COLO668 (cell line): ENCODE data around the gene EXOG.

Experiments used
- DNase-seq: peaks from one replicate; lab custom pipeline; 2025; ENCODE audit not compliant: unreplicated experiment; lab: John Stamatoyannopoulos, UW

The EXOG gene, protein sequence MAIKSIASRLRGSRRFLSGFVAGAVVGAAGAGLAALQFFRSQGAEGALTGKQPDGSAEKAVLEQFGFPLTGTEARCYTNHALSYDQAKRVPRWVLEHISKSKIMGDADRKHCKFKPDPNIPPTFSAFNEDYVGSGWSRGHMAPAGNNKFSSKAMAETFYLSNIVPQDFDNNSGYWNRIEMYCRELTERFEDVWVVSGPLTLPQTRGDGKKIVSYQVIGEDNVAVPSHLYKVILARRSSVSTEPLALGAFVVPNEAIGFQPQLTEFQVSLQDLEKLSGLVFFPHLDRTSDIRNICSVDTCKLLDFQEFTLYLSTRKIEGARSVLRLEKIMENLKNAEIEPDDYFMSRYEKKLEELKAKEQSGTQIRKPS

DNA sequence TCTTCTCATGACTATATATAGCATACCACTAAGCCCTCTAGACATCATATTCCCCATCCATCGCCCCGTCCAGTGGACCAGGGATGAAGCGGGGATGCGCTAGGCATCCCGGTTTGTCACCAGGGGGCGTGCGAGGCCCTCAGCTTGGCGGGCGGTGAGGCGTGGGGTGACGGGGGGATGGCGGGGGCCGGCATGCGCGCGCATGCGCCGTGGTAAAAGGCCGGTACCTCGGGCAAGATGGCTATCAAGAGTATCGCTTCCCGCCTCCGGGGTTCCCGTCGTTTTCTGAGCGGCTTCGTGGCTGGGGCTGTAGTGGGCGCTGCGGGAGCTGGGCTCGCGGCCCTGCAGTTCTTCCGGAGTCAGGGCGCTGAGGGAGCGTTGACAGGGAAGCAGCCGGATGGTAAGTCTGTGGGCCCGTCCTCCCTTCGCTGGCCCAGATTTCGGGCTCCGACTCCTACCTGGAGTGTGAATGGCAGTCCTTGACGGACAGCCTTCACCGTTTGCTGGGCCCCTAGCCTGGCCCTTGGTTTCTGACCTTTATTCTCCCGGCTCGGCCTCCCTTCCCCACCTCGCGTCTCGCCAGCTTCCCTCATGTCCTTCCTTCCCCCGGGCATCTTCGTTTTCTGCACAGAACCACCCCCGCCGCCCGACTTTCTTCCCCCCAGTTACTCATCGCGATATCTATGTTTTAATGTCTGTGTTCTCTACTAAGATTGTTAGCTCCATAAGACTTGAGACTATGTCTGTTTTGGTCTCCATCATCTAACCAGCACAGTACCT is at the start of gene EXOG:
Gene EXOG, plus strand, starts transcription at position 210 of the 780 bp plus-strand sequence. Its CDS starts 28 bp downstream, at position 238.
- peak; percentile 91 for DNase-seq

DNA sequence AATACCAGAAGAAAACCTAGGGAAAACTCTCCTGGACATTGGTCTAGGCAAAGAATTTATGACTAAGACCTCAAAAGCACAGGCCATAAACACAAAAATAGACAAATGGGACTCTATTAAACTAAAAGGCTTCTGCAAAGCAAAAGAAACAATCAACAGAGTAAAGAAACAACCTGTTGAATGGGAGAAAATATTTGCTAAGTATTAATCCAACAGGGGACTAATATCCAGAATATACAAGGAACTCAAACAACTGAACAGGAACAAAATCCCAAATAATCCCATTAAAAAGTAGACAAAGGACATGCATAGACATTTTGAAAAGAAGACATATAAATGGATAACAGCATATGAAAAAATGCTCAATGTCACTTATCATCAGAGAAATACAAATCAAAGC is 49.3 kb upstream of the EXOG start:
- DNase-seq: no peak

DNA sequence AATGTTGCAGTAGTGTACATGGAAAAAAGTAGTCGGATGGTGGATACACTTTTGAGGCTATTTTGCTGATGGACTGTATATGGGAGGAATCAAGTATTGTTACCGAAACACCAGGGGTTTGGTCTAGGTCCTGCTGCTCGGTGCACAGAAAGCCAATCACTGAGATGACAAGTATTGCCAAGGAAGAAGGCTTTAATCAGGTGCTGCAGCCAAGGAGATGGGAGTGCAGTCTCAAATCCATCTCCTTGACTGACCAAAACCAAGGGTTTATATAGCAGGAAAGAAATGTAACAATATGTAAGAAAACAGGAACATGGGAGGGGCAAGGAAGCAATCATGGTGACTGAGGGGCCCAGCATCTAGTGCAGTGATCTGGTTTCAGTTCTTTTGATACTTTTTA is 45.3 kb upstream of the EXOG start:
- DNase-seq: no peak

DNA sequence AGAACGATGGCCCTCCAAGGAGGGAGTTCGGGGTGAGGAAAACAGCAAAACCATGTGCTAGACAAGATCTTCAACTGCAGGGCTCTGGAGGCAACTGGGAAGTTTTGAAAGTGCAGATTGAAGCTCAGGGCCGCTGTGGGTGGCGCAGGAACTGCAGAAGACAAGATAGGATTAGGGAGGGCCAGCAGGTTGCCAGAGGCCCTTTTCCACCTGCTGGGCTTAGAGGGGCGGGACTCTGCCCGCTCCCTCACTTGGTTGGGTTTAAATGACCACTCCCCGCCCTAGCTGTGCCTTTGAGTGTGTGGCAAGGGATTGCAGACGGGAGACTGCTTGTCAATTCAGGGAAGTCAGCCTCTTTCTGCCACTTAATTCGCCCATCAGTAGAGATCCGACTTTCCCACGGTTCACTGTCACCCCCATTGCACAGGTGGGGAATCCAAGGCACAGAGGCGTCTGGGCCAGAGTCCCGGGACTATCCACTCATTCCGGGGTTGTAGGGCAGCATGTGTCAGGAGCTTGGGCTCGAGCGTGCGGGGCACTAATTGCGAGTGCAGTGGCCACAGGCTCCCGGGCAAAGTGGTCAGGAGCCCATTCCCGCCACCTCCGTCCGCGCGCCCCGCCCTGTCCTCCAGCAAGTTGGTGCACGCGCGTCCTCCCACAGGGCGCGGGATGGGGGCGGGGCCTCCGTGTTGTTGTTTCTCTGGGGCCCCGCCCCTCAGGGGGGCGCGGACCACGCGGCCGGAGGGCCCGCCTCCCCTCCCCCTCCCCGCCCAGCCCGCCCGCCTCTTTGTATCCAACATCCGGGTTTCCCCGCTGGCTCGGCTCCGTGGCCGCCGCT is 42.8 kb upstream of the EXOG start, which contains the start of gene ACVR2B:
Gene ACVR2B, plus strand, starts transcription at position 816 of the 838 bp plus-strand sequence. CDS start 433 bp downstream, outside the sequence.
- peak; percentile 89 for DNase-seq

DNA sequence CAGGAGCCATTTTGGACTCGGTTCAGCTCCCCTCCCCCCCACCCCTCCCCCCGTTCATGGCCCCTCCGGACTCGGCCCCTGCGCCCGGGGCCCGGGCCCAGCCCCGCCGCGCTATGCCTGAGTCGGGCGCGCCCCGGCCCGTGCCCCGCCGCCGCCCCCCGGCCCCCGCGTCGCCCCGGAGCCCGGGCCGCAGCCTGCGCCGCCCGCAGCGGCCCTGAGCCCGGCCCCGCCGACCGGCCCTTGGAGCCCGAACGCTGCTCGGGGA is 42.3 kb upstream of the EXOG start:
- DNase-seq: no peak

DNA sequence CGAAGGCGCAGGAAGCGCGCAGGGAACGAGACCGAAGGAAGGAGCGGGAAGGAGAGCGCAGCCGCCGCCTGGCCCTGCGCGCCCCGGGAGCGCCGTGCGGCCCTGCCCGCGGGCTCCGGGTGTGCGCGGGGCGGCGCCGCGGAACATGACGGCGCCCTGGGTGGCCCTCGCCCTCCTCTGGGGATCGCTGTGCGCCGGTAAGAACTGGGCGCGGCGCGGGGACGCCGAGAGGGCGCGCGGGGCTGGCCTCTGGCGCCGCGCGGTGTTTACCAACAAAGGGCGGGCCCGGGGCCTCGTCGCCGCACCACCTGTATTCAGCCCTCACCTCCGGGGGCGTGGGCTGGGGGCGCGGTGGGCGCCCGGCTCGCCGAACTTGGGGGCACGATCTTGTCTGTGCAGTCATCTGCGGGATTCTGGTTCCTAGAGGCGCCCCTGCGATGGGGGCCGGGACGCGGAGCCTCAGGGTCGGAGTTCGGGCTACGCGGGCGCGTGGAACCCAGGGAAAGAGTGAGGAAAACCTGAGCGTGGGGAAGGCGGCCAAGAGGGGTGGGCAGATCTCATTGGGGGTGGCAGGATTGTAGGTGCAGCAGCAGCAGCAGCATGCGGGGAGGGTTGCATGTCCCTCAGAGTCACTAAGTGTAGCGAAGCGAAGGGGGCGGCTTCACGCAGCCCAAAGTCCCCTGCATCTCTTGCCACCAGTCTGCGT is 41.8 kb upstream of the EXOG start:
- DNase-seq: peak; percentile 49

DNA sequence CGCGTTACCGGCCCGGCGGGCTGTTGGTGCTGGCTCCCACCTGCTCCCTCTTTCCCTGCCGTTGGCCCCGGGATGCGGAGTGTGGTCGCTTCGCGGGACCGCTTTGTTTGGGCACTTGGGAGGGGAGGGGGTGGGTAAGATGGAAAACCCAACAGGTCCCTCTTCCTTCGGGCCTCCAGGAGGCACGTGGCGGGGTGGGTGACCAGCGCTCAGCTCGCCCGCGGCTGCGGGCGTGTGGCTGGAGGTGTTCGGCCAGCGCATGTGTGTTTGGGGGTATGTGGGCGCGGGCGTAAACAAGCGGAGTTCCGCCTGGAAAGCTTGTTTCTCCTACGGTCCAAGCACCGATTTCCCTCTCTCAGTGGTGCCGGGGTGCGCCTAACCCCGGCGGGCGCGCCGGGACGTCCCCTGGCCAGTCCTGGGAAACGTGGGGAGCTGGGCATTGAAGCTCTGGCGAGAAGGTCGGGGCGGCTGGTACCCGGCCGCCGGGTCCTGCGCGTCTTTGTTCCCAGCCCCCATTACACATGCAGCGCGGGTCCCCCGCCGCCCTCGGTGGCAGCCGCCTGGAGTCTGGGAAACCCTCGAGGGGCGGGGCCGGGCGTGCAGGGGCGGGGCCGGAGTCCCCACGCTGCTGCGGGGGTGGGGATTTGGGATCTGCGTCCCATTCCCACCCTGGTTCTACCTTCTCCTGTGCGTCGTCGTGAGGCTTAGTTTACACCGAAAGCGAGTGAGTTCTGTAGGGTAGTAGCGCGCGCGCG is 41.1 kb upstream of the EXOG start:
- peak; percentile 78 for DNase-seq

DNA sequence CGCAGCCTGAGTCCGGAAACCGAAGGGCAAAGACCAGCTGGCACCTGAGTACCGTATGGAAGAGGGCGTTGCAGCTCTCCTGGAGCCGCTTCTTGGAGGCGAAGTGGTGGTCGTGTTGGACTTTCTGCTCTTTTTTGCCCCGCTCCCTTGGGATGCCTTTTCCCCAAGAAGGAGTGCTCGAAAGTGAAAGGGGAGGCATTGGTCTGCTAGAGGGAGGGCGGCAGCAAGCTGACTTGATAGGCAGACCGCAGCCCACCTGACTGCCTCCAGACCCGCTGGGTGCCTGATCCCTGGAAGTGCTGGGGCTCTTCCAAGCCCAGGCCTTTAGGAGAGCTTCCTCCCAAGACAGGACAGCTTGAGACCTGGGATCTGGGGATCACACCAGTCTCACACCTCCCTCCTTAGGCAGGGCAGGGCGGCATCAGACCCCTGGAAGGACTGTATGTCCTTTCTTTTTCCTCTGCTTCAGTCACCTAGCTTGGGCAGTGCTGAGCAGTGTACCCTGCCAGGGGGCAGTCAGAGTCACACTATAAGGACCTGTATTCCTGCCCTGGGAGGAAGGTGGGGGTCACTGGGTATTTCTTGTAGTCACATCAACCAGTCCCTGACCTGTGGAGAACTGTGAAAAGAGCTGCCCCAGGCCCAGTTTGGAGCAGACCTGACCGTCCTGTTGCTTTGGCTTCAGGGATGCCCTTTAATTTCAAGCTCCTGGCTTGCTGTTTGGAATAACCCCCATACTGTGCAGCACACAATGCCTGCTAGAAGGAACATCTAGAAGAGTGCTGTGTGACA is 40.3 kb upstream of the EXOG start:
- no peak for DNase-seq

DNA sequence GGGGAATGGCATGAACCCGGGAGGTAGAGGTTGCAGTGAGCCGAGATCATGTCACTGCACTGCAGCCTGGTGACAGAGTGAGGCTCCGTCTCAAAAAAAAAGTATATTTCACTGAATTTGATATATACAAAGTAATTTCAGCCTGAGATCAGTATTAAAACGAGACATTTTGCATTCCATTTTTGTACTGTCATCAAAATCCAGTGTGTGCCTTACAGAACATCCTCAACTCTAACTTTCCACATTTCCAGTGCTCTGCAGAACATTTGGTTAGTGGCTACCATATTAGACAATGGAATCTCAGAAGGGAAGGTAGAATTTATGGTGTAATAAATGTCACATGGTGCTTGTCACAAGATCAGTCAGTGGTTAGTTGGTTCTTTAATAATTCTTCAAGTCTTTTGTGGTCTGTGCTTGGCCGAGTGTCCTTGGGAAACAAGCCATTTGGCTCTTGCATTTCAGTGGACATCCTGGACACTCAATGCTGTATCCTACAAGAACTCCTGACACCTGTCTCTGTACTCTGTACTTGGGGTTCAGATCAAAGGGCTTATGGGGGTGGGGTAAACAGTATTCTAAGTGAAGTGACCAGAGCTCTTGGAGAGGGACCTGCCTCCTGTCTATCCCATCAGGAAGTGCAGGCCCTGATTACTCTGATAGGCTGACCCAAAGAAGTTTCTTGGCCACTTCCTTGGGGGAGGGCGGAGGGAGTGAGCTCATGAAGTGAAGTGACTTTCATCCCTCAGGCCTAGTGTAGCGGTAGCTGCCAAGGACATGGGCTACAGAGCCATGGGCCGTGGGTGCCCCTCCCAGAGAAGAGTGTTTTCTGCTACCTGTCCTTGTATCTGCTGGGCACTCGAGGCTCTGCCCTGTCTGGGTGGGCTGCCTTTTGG is 38.8 kb upstream of the EXOG start:
- DNase-seq: no peak

DNA sequence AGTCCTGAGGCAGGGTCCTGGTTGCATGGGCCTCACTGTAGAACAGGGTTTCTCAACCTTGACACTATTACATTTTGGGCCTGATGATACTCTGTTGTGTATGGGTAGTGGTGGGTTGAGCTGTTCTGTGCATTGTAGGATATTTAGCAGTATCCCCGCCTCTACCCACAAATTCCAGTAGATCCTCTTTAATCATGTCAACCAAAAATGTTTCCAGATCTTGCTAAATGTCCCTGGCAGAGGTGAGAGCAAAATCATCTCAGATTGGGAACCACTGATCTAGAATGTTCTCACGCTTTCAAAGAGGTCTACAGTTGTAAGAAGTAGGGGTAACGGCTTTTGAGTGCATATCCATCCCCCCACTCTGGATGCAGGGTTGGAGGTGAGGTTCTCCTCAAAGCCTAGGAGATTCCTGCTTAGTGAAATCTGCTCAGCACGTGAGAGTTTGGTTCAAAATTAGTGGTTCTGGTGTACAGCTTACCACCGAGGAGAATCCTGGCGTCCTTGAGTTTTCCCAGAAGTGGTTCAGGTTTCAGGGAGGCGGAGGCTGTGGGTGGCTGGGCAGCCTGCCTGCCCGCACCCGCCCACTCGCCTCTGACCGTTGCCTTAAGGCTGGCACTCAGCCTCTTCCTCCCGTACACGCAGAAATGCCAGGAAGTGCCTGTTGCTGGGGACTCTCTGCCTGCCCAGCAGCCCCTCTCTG is 37.2 kb upstream of the EXOG start:
- no peak for DNase-seq

DNA sequence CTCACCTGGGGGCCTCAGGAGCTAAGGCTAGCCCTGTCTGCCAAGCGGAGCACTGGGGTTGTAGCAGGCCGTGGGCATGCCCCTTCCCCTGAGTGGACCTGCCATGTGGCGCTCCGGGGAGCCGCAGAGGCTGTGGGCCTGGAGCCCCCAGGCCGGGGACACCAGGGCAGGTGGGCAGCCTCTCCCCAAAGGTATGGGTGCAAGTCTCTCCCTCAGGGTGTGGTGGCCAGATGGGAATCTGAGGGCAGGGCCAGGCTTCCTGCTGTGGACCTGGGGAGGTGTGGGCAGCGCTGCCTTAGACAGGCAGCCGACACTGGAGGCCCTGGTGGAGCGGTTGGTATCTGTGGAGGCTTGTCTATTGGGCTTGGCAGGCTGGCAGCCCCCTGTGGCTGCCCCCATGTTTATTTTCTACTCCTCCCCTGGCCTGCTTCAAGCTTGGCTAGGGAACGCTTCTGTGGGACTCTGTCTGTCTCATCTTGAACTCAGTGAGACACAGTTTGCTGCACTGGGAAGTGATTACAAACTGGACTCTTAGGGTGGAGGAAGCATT is 36.6 kb upstream of the EXOG start:
- no peak for DNase-seq

DNA sequence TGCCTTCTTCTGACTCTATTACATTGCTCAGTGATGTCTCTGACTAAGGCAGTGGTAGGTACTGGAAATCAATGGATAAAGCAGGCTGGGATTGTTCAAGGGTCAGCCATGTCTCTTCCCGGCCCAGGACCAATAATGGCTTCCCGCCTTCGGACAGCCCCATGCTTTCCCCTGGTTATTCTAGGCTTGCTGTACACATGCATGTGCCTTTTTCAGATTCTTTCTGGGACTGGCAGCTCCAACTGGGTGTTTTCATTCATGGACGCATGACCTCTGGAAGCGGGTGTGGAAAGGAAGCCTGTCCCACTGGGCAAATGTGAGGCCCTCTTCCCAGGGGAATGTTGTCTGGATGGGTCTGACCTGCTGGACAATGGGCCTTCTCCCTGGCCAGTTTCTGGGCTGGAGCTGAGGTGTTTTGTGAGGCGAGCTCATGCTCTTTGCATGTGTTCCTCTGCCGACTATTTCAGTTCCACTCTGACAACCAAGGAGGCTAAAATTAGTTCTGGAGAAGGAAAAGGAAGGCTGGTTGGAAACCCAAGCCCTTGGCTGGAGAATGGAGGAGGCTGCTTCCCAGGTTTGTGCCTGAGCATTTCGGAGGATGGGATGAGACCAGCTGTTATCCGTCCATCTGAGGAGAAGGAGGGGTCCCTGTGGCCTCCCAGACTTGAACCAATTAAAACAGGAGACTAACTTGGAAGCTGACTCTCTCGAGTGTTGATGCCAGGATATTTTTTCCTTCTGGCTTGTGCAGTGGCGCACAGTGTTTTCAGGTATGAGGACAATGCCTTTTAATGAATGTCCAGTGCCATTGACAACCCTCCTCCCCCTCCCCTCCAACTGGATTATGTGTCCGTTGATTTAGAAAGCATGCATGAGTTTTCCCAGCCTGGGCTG is 35.5 kb upstream of the EXOG start:
- DNase-seq: no peak

DNA sequence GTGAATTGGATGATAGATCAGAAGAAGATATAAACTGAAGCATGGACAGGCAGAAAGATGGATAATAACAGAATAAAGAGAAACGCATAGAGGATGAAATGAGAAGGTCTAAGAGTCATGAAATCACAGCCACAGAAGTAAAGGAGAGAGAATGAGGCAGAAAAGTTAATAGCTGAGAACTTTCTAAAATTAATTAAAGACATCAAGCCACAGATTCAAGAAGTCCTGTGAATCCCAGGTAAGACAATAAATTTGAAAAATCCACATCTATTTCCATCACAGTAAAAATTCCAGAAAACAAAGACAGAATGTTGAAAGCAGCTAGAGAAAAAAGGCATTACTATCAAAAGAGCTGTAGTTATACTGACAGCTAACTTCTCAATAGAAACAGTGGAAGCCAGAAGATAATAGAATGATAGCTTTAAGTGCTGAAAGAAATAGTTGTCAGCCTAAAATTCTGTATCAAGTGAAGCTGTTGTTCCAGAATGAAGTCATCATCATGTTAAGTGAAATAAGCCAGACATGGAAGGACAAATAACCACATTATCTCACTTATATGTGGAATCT is 30.5 kb upstream of the EXOG start:
- DNase-seq: no peak

DNA sequence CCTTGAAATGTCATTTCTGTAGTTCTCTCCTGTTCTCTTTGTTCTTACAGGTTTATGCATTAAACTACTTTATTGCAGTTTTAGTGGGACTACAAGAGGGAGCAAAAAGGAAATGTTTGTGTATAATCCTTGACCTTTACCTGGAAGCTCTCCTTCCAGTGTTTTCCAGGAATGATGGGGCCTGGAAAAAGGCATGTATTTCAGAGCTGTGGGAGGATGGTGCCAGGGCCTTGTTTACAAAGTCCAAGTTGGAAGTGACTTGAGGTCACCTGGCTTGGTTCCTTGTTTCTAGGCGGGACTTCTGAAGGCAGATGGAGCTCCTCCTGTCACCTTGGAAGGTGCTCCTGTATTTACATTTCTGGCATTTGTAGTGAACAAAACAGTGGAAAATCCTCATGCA is 27.4 kb upstream of the EXOG start:
- no peak for DNase-seq

DNA sequence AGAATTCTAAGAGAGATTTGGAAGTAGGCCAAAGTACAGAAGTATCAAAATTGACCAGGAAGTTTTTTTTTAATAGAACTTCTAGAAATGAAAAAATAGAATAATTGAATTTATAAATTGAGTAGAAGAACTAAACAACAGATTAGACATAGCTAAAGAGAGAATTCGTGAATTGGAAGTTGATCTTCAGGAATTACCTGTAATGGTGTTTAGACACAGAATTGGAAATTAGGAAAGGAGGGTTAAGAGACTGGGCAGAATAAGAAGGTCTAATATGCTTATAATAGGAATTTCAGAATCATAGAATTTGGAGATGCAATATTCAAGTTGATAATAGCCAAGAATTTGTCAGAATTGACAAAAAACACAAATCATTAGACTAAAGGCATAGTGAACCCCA is 26.3 kb upstream of the EXOG start:
- no peak for DNase-seq

DNA sequence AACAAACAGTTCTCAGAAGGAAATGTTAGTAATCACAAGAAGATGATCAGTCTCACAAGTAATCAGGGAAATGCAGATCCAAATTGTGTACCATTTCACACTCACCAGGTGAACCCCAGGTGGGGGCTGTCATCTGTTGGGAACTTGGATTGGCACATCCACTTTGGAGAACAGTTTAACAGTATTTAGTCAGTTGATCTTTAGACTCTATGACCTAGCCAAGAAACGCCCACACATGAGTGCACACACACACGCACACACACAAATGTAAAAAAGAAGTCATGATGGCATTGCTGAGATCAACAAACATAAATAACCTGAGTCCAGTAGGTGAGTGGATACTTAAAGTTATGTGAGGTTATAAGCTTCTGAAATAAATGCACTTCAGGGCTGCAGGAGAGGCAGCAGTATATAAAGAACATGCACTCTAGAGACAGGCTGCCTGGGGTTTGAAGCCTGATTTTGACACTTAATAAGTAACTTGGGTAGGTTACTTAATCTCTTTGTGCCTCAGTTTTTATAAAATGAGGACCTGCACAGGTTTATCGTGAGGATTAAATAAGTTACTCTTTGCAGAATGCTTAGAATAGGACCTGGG is 24.8 kb upstream of the EXOG start:
- no peak for DNase-seq
